ENCODE measurements around the gene SPON1. TPM values are rescaled to one million over a fixed set of nuclear protein-coding genes. Genes with fewer than 3 reads are reported as not detected.

SPON1 gene
- total RNA-seq: 1.6 and 20.6 TPM in 2 replicates

GRCh38 chr11:13962562-13963168 is at the start of gene SPON1:
TSS of gene SPON1 (plus strand) at chr11:13962723. CDS start at chr11:13962905, 182 bp downstream.

Small RNA genes lying within 50 kb of the gene (small RNA-seq; reads per million reads assigned to genes)
- not detected for gene RNA5SP332
